HepG2 (cell line): ENCODE data around the gene SLC35E4. TPM values are rescaled to one million over a fixed set of nuclear protein-coding genes. Genes with fewer than 3 reads are reported as not detected.
A peak's percentile ranks its signal among the peaks of the same experiment; 100 is the strongest.

ENCODE experiments used
- ARNT2 ChIP-seq: sonication (generic); formaldehyde crosslinking; IDR thresholded peaks from 2 replicates; pipeline ENCODE4 v1.8.0; 2022; ENCODE audit warnings: mild to moderate bottlenecking, low read depth, missing genetic modification reagents, moderate library complexity
- BRCA1 ChIP-seq: sonication (generic); formaldehyde crosslinking; IDR thresholded peaks from 2 replicates; pipeline ENCODE4 v1.4.0; 2020; ENCODE audit warnings: missing genetic modification reagents
- FOXO1 ChIP-seq: sonication (generic); formaldehyde crosslinking; IDR thresholded peaks from 2 replicates; pipeline ENCODE4 v1.4.0; 2020; ENCODE audit warnings: missing genetic modification reagents
- FOXP4 ChIP-seq: sonication (generic); formaldehyde crosslinking; IDR thresholded peaks from 2 replicates; pipeline ENCODE4 v1.4.0; 2020; ENCODE audit warnings: missing genetic modification reagents
- GABPA ChIP-seq, 2 experiments: IDR thresholded peaks; 2 replicates each; pipeline ENCODE4 v1.6.1; 2011 to 2016; ENCODE audit warnings: low read depth in 2 of 2, low read length in 1 of 2, missing biosample characterization in 1 of 2, missing genetic modification characterization in 1 of 2
- HDAC1 ChIP-seq: sonication (generic); formaldehyde crosslinking; IDR thresholded peaks from 2 replicates; pipeline ENCODE4 v1.5.1; 2020; ENCODE audit warnings: mild to moderate bottlenecking, missing genetic modification reagents
- HDAC6 ChIP-seq: fragments of 200-600 bp; sonication (generic); IDR thresholded peaks from 2 replicates; pipeline ENCODE4 v1.7.0; 2017; ENCODE audit warnings: mild to moderate bottlenecking, antibody characterized with exemption, low read length, low read depth
- HES4 ChIP-seq: sonication (generic); formaldehyde crosslinking; IDR thresholded peaks from 2 replicates; pipeline ENCODE4 v1.9.0; 2021; ENCODE audit warnings: mild to moderate bottlenecking, missing genetic modification reagents, borderline replicate concordance
- ISX ChIP-seq: sonication (generic); formaldehyde crosslinking; conservative IDR thresholded peaks from 2 replicates; pipeline ENCODE4 v1.5.0; 2020; ENCODE audit warnings: missing genetic modification reagents
- MAZ ChIP-seq, 2 experiments: sonication (generic) in 1 of 2; formaldehyde crosslinking in 1 of 2; IDR thresholded peaks; 2 replicates each; pipeline versions ENCODE4 v1.5.0 to v1.6.1; 2012 to 2020; ENCODE audit warnings: low read depth in 2 of 2, mild to moderate bottlenecking in 2 of 2, borderline replicate concordance in 1 of 2, improper control_type of control experiment in 1 of 2, low read length in 1 of 2, missing genetic modification reagents in 1 of 2, moderate library complexity in 1 of 2
- NR3C1 ChIP-seq: sonication (generic); formaldehyde crosslinking; IDR thresholded peaks from 2 replicates; pipeline ENCODE4 v1.4.0; 2020; ENCODE audit warnings: missing genetic modification reagents
- PHF21A ChIP-seq: sonication (generic); formaldehyde crosslinking; IDR thresholded peaks from 2 replicates; pipeline ENCODE4 v1.5.0; 2020; ENCODE audit warnings: mild to moderate bottlenecking, missing genetic modification reagents
- PHF5A ChIP-seq: IDR thresholded peaks from one replicate; pipeline ENCODE4 v1.6.1; 2018; ENCODE audit warnings: low read depth, missing genetic modification reagents; ENCODE audit not compliant: unreplicated experiment
- POLR2A ChIP-seq, 2 experiments: IDR thresholded peaks; 2 replicates each; pipeline ENCODE4 v1.6.1; 2011; ENCODE audit warnings: low read depth in 2 of 2, low read length in 2 of 2, mild to moderate bottlenecking in 1 of 2, moderate library complexity in 1 of 2; ENCODE audit not compliant: insufficient read depth in 1 of 2
- SATB2 ChIP-seq: sonication (generic); formaldehyde crosslinking; IDR thresholded peaks from 2 replicates; pipeline ENCODE4 v1.5.0; 2020; ENCODE audit warnings: missing genetic modification reagents
- USF2 ChIP-seq, 2 experiments: sonication (generic) in 1 of 2; formaldehyde crosslinking in 1 of 2; IDR thresholded peaks; 2 replicates each; pipeline versions ENCODE4 v1.5.1 to v1.6.1; 2011 to 2020; ENCODE audit warnings: borderline replicate concordance in 1 of 2, low read depth in 1 of 2, low read length in 1 of 2, mild to moderate bottlenecking in 1 of 2, missing genetic modification reagents in 1 of 2, moderate library complexity in 1 of 2
- ZFP41 ChIP-seq: sonication (generic); formaldehyde crosslinking; IDR thresholded peaks from 2 replicates; pipeline ENCODE4 v1.4.0; 2020; ENCODE audit warnings: mild to moderate bottlenecking, missing genetic modification reagents, borderline replicate concordance
- ZFP62 ChIP-seq: sonication (generic); formaldehyde crosslinking; IDR thresholded peaks from 2 replicates; pipeline ENCODE4 v1.4.0; 2020; ENCODE audit warnings: missing genetic modification reagents
- ZKSCAN8 ChIP-seq: IDR thresholded peaks from 2 replicates; pipeline ENCODE4 v1.6.1; 2016; ENCODE audit warnings: borderline replicate concordance, missing genetic modification reagents, missing compliant biosample characterization
- ZNF138 ChIP-seq: sonication (generic); formaldehyde crosslinking; IDR thresholded peaks from 2 replicates; pipeline ENCODE4 v1.5.0; 2020; ENCODE audit warnings: mild to moderate bottlenecking, low read depth, missing genetic modification reagents
- ZNF20 ChIP-seq: sonication (generic); formaldehyde crosslinking; IDR thresholded peaks from 2 replicates; pipeline ENCODE4 v1.4.0; 2020; ENCODE audit warnings: mild to moderate bottlenecking, moderate library complexity, missing genetic modification reagents
- ZNF225 ChIP-seq: sonication (generic); formaldehyde crosslinking; IDR thresholded peaks from 2 replicates; pipeline ENCODE4 v1.4.0; 2020; ENCODE audit warnings: mild to moderate bottlenecking, missing genetic modification reagents
- ZNF343 ChIP-seq: sonication (generic); formaldehyde crosslinking; IDR thresholded peaks from 2 replicates; pipeline ENCODE4 v1.4.0; 2020; ENCODE audit warnings: mild to moderate bottlenecking, missing genetic modification reagents
- ZNF484 ChIP-seq: sonication (generic); formaldehyde crosslinking; IDR thresholded peaks from 2 replicates; pipeline ENCODE4 v1.5.1; 2020; ENCODE audit warnings: mild to moderate bottlenecking, low read depth, missing genetic modification reagents, borderline replicate concordance
- ZNF510 ChIP-seq: sonication (generic); formaldehyde crosslinking; IDR thresholded peaks from 2 replicates; pipeline ENCODE4 v1.4.0; 2020; ENCODE audit warnings: low read depth, mild to moderate bottlenecking, missing genetic modification reagents
- ZNF672 ChIP-seq: sonication (generic); formaldehyde crosslinking; IDR thresholded peaks from 2 replicates; pipeline ENCODE4 v1.8.1; 2022; ENCODE audit warnings: missing genetic modification reagents
- ZNF83 ChIP-seq: sonication (generic); formaldehyde crosslinking; IDR thresholded peaks from 2 replicates; pipeline ENCODE4 v1.4.0; 2020; ENCODE audit warnings: missing genetic modification reagents, mild to moderate bottlenecking, borderline replicate concordance
- ZSCAN20 ChIP-seq: sonication (generic); formaldehyde crosslinking; IDR thresholded peaks from 2 replicates; pipeline ENCODE4 v1.4.0; 2020; ENCODE audit warnings: missing genetic modification reagents, mild to moderate bottlenecking, borderline replicate concordance
- polyA plus RNA-seq, 8 experiments: library from polyadenylated mRNA; depleted of rRNA in 3 of 8; stranded (reverse) in 7 of 8; unstranded in 1 of 8; fragments of >200 nt; fragmentation: Illumina TruSeq in 4 of 8; extraction: Trizol in 4 of 8; gene quantifications; 2 replicates each; pipeline versions ENCODE4 v1.2.1 to v1.2.3, GENCODE V29; 2011 to 2016; ENCODE audit warnings: low read depth in 4 of 8, missing spikeins in 1 of 8, mixed read lengths in 1 of 8; ENCODE audit not compliant: insufficient read depth in 1 of 8
- total RNA-seq, 5 experiments: library from RNA; depleted of rRNA; stranded (reverse); fragments of >200 nt; fragmentation: Illumina TruSeq; extraction: Trizol; gene quantifications; 2 replicates each; pipeline ENCODE4 v1.2.3, GENCODE V29; 2016; ENCODE audit warnings: low read depth in 1 of 5

SLC35E4 gene
- total and polyA plus RNA-seq, 2 of the 13 experiments (the other 11 are each of a cell fraction or from before 2014, with no cell fraction given): 0.07 to 0.15 TPM

GRCh38 chr22:30591191-30591587 lies 44.4 kb upstream of the SLC35E4 start (continued):
- TF ChIP-seq ZKSCAN8 (CRISPR knock-in tag): no peak
- no peak; the same call in 1 of the 2 replicates for TF ChIP-seq FOXP4 (CRISPR knock-in tag)
- no peak for TF ChIP-seq NR3C1 (CRISPR knock-in tag)
- no peak for TF ChIP-seq PHF21A (CRISPR knock-in tag)
- TF ChIP-seq ZSCAN20 (CRISPR knock-in tag): no peak
- TF ChIP-seq ZNF225 (CRISPR knock-in tag): no peak
- TF ChIP-seq SATB2: no peak
- 0 out of 2 replicates have a peak, but pooled peaks have one; percentile 3 for TF ChIP-seq BRCA1
- no peak for TF ChIP-seq ARNT2 (CRISPR knock-in tag)
- no peak for TF ChIP-seq POLR2A (IDR thresholded peaks at IDR 0.05; ENCODE audit: insufficient read depth in 1 of 2, low read depth in 2 of 2, low read length in 2 of 2)
- TF ChIP-seq MAZ (IDR thresholded peaks at IDR 0.05; ENCODE audit: borderline replicate concordance, low read depth, low read length): no peak
- TF ChIP-seq MAZ (CRISPR knock-in tag; IDR thresholded peaks at IDR 0.05; ENCODE audit: low read depth): no peak
- no peak for TF ChIP-seq ZFP62 (CRISPR knock-in tag)
- TF ChIP-seq ZFP41 (CRISPR knock-in tag): no peak
- no peak for TF ChIP-seq ZNF83 (CRISPR knock-in tag)
- TF ChIP-seq ISX (CRISPR knock-in tag): no peak
- no peak for TF ChIP-seq USF2 (IDR thresholded peaks at IDR 0.05; ENCODE audit: low read depth, low read length)
- no peak for TF ChIP-seq USF2 (CRISPR knock-in tag; IDR thresholded peaks at IDR 0.05; ENCODE audit: borderline replicate concordance)
- TF ChIP-seq GABPA (IDR thresholded peaks at IDR 0.05; ENCODE audit: low read depth, low read length): no peak
- no peak for TF ChIP-seq GABPA (CRISPR knock-in tag; IDR thresholded peaks at IDR 0.05; ENCODE audit: low read depth)
- no peak for TF ChIP-seq HDAC1 (CRISPR knock-in tag)
- TF ChIP-seq HES4: no peak
- no peak for TF ChIP-seq PHF5A (CRISPR knock-in tag)
- TF ChIP-seq FOXO1 (CRISPR knock-in tag): no peak
- TF ChIP-seq HDAC6: no peak
- TF ChIP-seq ZNF138 (CRISPR knock-in tag): no peak
- TF ChIP-seq ZNF510 (CRISPR knock-in tag): 0 out of 2 replicates have a peak, but pooled peaks have one; percentile 19
- no peak for TF ChIP-seq ZNF20 (CRISPR knock-in tag)
- TF ChIP-seq ZNF343 (CRISPR knock-in tag): no peak
- TF ChIP-seq ZNF672: no peak
- no peak for TF ChIP-seq ZNF484
